HG02981 (cell line): ENCODE measurements around the gene ASPSCR1.
"Not testable (repeated sequence)": the region's sequence is repeated elsewhere in the genome, so short reads cannot be mapped to it uniquely, and the experiment has no call there.

Experiments used
- ATAC-seq: cut with Tn5 transposase; IDR thresholded peaks from one replicate; pipeline ENCODE4 v1.9.1; 2021; ENCODE audit warnings: mild to moderate bottlenecking, moderate library complexity; ENCODE audit not compliant: unreplicated experiment

ASPSCR1 gene

GRCh38 chr17:81978524-81979298, 1.3 kb downstream of the ASPSCR1 start:
- no peak for ATAC-seq

- no peak for ATAC-seq
Observed at GRCh38 chr17:81980122-81980521, 2.7 kb downstream of the ASPSCR1 start.

GRCh38 chr17:81980707-81981343, 3.4 kb downstream of the ASPSCR1 start:
- no peak for ATAC-seq

- not testable (repeated sequence) for ATAC-seq
Observed at GRCh38 chr17:81981511-81981910, 4.1 kb downstream of the ASPSCR1 start.

- no peak for ATAC-seq
Observed at GRCh38 chr17:81983011-81983638, 5.7 kb downstream of the ASPSCR1 start.

- ATAC-seq: no peak
Observed at GRCh38 chr17:81983639-81984373, 6.4 kb downstream of the ASPSCR1 start.

- ATAC-seq: no peak
Observed at GRCh38 chr17:81984773-81985410, 7.5 kb downstream of the ASPSCR1 start.

- ATAC-seq: no peak
Observed at GRCh38 chr17:81986606-81987005, 9.2 kb downstream of the ASPSCR1 start.

- no peak for ATAC-seq
Observed at GRCh38 chr17:81987161-81987770, 9.8 kb downstream of the ASPSCR1 start.

- ATAC-seq: no peak
Observed at GRCh38 chr17:81990836-81991683, 13.6 kb downstream of the ASPSCR1 start.

- no peak for ATAC-seq
Observed at GRCh38 chr17:81991684-81992305, 14.4 kb downstream of the ASPSCR1 start.

- no peak for ATAC-seq
Observed at GRCh38 chr17:81992306-81993102, 15.1 kb downstream of the ASPSCR1 start.

- ATAC-seq: no peak
Observed at GRCh38 chr17:81993729-81994592, 16.5 kb downstream of the ASPSCR1 start.

- no peak for ATAC-seq
Observed at GRCh38 chr17:81994593-81995462, 17.4 kb downstream of the ASPSCR1 start.

GRCh38 chr17:81995463-81996231, 18.2 kb downstream of the ASPSCR1 start:
- ATAC-seq: no peak
